Measurements from ENCODE around the gene TSEN2. TPM values are rescaled to one million over a fixed set of nuclear protein-coding genes. Genes with fewer than 3 reads are reported as not detected.

Gene TSEN2
- total RNA-seq, 1 experiment from 2014 or later = 22.0 TPM

DNA sequence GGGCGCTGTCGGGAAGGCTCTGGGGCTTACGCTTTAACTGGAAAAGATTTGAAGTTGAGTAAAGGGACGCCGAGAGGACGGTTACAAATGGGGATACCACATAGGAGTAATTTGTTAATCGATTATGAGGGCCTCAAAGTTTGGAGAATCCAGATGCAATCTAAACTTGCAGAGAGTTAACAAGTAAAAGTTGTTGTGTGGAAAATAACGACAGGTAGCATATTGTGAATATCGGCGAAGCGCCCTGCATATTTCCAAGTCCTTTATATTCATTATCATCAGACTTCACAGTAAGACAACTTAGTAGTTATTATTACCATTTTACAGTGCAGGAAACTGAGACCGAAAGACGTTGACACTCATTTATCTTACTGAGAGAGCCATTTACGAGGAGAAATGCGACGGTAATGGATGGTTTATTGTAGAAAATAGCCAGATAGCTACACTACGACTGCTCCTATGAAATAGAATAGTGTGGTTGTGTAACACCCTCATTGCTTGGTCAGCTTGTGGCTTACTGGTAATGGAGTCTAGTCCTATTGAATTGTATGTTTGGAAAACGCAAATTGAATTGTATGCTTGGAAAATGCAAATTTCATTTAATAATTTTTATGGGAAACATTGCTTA lies 73.3 kb downstream of the TSEN2 start:
- no peak overlapping the region for H2BK15ac ChIP-seq (ENCODE audit: low read depth, low read length)
- H2BK120ac ChIP-seq (ENCODE audit: low read depth, low read length, poor library complexity, severe bottlenecking) = no peak overlapping the region
- no peaks in the 10 kb centered on the region for H3K9me3 Mint-ChIP-seq
- no peaks in the 10 kb centered on the region for H3K36me3 Mint-ChIP-seq (ENCODE audit: insufficient read depth in 1 of 3, low read depth in 3 of 3)
- H3K56ac ChIP-seq (ENCODE audit: insufficient read length, low read depth, low read length) = no peak overlapping the region
- H2BK12ac ChIP-seq (ENCODE audit: insufficient read length, low read depth, low read length) = no peak overlapping the region
- H3K9me3 ChIP-seq (ENCODE audit: control insufficient read depth, low read depth, low read length) = no peaks in the 10 kb centered on the region
- H4K91ac ChIP-seq (ENCODE audit: insufficient read length, low read depth, low read length) = no peak overlapping the region
- H3K23ac ChIP-seq (ENCODE audit: insufficient read length, low read depth, low read length) = no peak overlapping the region
- TF ChIP-seq, protein P1, sequence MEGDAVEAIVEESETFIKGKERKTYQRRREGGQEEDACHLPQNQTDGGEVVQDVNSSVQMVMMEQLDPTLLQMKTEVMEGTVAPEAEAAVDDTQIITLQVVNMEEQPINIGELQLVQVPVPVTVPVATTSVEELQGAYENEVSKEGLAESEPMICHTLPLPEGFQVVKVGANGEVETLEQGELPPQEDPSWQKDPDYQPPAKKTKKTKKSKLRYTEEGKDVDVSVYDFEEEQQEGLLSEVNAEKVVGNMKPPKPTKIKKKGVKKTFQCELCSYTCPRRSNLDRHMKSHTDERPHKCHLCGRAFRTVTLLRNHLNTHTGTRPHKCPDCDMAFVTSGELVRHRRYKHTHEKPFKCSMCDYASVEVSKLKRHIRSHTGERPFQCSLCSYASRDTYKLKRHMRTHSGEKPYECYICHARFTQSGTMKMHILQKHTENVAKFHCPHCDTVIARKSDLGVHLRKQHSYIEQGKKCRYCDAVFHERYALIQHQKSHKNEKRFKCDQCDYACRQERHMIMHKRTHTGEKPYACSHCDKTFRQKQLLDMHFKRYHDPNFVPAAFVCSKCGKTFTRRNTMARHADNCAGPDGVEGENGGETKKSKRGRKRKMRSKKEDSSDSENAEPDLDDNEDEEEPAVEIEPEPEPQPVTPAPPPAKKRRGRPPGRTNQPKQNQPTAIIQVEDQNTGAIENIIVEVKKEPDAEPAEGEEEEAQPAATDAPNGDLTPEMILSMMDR (conservative IDR thresholded peaks at IDR 0.05) = no peak
- H4K20me1 ChIP-seq (ENCODE audit: control insufficient read depth, insufficient read depth, insufficient read length) = no peaks in the 10 kb centered on the region
- H3K4me2 ChIP-seq (ENCODE audit: insufficient read depth, insufficient read length, low read length) = peak overlapping the region; percentile 96
- H2AFZ ChIP-seq (ENCODE audit: low read length) = no peak overlapping the region
- H2AK5ac ChIP-seq (ENCODE audit: insufficient read length, low read length) = no peak overlapping the region
- DNase-seq = no peak
- H4K5ac ChIP-seq (ENCODE audit: insufficient read length, low read depth, low read length) = no peak overlapping the region
- no peaks in the 10 kb centered on the region for H3K27me3 ChIP-seq (ENCODE audit: insufficient read depth, low read length)
- no peak overlapping the region for H4K8ac ChIP-seq (replicated peaks; ENCODE audit: insufficient read length, low read depth, low read length)
- no peak overlapping the region for H3K4ac ChIP-seq (ENCODE audit: low read depth, low read length)
- peaks cover 40 to 41% of the 10 kb centered on the region in 2 experiments for H3K4me1 Mint-ChIP-seq
- H2BK5ac ChIP-seq (ENCODE audit: insufficient read length, low read length) = no peak overlapping the region
- no peak overlapping the region for H3K18ac ChIP-seq (ENCODE audit: insufficient read length, low read depth, low read length)
- peaks cover 12% of the 10 kb centered on the region for H3K23me2 ChIP-seq (ENCODE audit: insufficient read length, low read depth, low read length, poor library complexity, severe bottlenecking)
- no peak overlapping the region for H3T11ph ChIP-seq (ENCODE audit: low read length)
- H3K9ac ChIP-seq (ENCODE audit: extremely low read depth, insufficient read length, low read length) = peak overlapping the region; percentile 76
- peak overlapping the region; percentile 84 to 87 for H3K4me3 Mint-ChIP-seq
- 0 out of 2 replicates have a peak overlapping the region, but pooled peaks have one; percentile 21 for H3K14ac ChIP-seq (ENCODE audit: insufficient read depth, low read length)
- H3K4me1 ChIP-seq (ENCODE audit: insufficient read depth, low read length) = no peaks in the 10 kb centered on the region
- H3K27ac Mint-ChIP-seq = peak overlapping the region; percentile 87 to 94 (median 92)
- peaks cover 35% of the 10 kb centered on the region; the same call in 1 of the 2 replicates for H3K79me2 ChIP-seq (ENCODE audit: insufficient read depth, low read length)
- H2BK20ac ChIP-seq (ENCODE audit: low read depth, low read length, poor library complexity, severe bottlenecking) = no peak overlapping the region
- WGBS (ENCODE audit: extremely low coverage, insufficient read length, low lambda C conversion rate) = no CpG with 5 or more reads among the region's 18 CpGs
- H3K27ac ChIP-seq (ENCODE audit: insufficient read length, low read depth, low read length) = peak overlapping the region; percentile 31
- H3K27me3 Mint-ChIP-seq (ENCODE audit: low read depth) = peaks cover 9% of the 10 kb centered on the region
- peaks cover 15% of the 10 kb centered on the region for H3K79me1 ChIP-seq (ENCODE audit: insufficient read depth, low read depth, low read length, poor library complexity, severe bottlenecking)

Measured in H9 (cell line).